ENCODE data around the gene TWF2. TPM values are rescaled to one million over a fixed set of nuclear protein-coding genes. Genes with fewer than 3 reads are reported as not detected.

TWF2 gene
- total RNA-seq, 5 donors from 2014 or later (not counting 1 experiment from before 2014, with no cell fraction given) = 49.8 to 99.9 (median 88.3) TPM

DNA sequence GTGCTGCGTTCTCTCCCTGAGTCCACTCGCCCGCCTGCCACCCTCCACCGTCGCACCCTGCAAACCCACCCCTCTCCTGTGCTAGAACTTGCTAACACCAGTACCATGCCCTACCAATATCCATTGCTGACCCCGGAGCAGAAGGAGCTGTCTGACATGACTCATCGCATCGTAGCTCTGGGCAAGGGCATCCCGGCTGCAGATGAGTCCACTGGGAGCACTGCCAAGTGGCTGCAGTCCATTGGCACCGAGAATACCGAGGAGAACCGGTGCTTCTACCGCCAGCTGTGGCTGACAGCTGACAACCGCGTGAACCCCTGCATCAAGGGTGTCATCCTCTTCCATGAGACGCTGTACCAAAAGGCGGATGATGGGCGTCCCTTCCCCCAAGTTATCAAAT, 45.9 kb downstream of the TWF2 start:
- DNase-seq (no peak), ATAC-seq (replicated peaks in 1 of 4) (no peak)
- ChIA-PET CTCF (no interaction called here), POLR2A (no interaction called here)
- Mint-ChIP-seq H3K36me3 (no peaks in the 10 kb centered on the region), H3K4me1 (peaks cover 8 to 16% (median 10%) of the 10 kb centered on the region in 3 donors), H3K27me3 (no peaks in the 10 kb centered on the region), H3K27ac (no peak overlapping the region), H3K4me3 (no peak overlapping the region), H3K9me3 (no peaks in the 10 kb centered on the region)
- H3K4me1 ChIP-seq (ENCODE audit: control insufficient read depth in 1 of 2, extremely low read depth in 1 of 2, insufficient read depth in 2 of 2, low read length in 2 of 2) = peaks cover 7 to 11% of the 10 kb centered on the region in 2 experiments
- 88% methylated on average over 10 of the region's 18 CpGs for WGBS (ENCODE audit: insufficient coverage)
- H3K36me3 ChIP-seq (ENCODE audit: control insufficient read depth in 2 of 2, extremely low read depth in 1 of 2, insufficient read depth in 1 of 2, low read length in 1 of 2) = no peaks in the 10 kb centered on the region
- H3K27ac ChIP-seq (ENCODE audit: low read length) = no peak overlapping the region
- H3K4me3 ChIP-seq (ENCODE audit: control insufficient read depth in 1 of 2, extremely low read depth in 1 of 2, low read length in 1 of 2) = no peak overlapping the region
- H3K9me3 ChIP-seq = no peaks in the 10 kb centered on the region
- no peaks in the 10 kb centered on the region for H3K27me3 ChIP-seq (replicated peaks in 1 of 2; ENCODE audit: control insufficient read depth in 2 of 2, extremely low read depth in 1 of 2, insufficient read depth in 2 of 2, low read length in 1 of 2)

DNA sequence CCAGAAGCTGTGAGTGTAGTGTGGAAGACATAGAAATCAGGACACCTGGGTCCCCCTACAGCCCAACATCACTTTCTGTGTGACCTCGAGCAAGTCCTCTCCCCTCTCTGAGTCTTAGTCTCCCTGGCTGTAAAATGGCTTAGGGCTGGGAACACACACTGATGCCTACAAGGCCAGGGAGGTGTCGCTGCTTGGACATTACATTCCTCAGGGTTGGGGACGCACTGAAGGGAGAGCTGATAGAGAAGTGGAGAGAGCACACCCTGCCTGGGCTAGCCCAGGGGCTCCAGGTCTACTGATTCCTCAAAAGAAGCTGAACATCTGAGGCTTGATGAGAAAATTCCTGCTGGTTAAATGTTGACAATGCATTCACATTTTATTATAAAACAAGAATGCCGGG, 47.3 kb downstream of the TWF2 start:
- Mint-ChIP-seq H3K4me1 (peaks cover 0 to 4% (median 2%) of the 10 kb centered on the region in 3 donors), H3K27me3 (no peaks in the 10 kb centered on the region), H3K36me3 (no peaks in the 10 kb centered on the region), H3K27ac (no peak overlapping the region), H3K4me3 (no peak overlapping the region), H3K9me3 (no peaks in the 10 kb centered on the region)
- no peaks in the 10 kb centered on the region for H3K36me3 ChIP-seq (ENCODE audit: control insufficient read depth in 2 of 2, extremely low read depth in 1 of 2, insufficient read depth in 1 of 2, low read length in 1 of 2)
- ChIA-PET POLR2A (no interaction called here), CTCF (no interaction called here)
- ATAC-seq (replicated peaks in 1 of 4) (no peak), DNase-seq (no peak)
- no peak overlapping the region for H3K4me3 ChIP-seq (ENCODE audit: control insufficient read depth in 1 of 2, extremely low read depth in 1 of 2, low read length in 1 of 2)
- WGBS (ENCODE audit: insufficient coverage) = 79% methylated on average over 2 of the region's 4 CpGs
- no peak overlapping the region for H3K27ac ChIP-seq (ENCODE audit: low read length)
- no peaks in the 10 kb centered on the region for H3K27me3 ChIP-seq (replicated peaks in 1 of 2; ENCODE audit: control insufficient read depth in 2 of 2, extremely low read depth in 1 of 2, insufficient read depth in 2 of 2, low read length in 1 of 2)
- H3K9me3 ChIP-seq = no peaks in the 10 kb centered on the region
- H3K4me1 ChIP-seq (ENCODE audit: control insufficient read depth in 1 of 2, extremely low read depth in 1 of 2, insufficient read depth in 2 of 2, low read length in 2 of 2) = no peaks in the 10 kb centered on the region

DNA sequence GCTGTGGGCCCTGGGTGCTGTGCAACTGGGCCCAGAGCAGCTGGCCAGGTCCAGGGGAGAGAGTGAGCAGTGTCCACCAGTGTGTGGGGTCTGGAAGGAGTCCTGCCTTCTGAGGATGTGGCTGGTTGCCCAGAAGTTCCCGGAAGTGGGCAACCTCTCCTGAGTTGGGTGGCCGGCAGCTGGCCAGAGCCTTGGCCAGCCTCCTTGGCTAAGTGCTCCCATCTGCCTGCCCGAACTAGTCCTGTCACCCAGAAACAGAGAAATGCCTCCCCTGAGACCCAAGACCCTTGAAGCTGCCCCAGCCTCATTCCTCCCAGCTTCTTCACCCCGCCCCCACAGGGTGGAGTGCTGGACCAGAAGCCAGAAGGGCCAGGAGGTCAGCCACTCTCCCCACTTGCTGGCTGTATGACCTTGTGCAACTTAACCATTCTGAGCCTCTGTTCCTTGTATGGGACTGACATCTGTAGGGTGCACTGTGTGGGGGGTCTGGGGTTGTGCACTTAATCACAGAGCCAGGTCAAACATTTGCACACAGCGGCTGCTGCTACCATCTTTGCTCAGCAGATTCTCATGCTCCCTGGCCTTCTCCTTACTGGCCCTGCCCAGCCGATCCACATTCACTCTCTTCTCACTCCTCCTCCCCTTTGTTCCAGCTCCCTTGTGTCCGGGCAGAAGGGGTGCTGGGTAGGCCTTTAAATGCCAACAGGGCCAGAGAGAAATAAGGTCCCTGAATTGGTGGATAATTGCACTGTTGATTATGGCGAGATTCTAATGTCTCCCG, 48.5 kb downstream of the TWF2 start:
- Histone ChIP-seq H3K4me3 (ENCODE audit: control insufficient read depth in 1 of 2, extremely low read depth in 1 of 2, low read length in 1 of 2) (no peak overlapping the region), H3K27me3 (replicated peaks in 1 of 2; ENCODE audit: control insufficient read depth in 2 of 2, extremely low read depth in 1 of 2, insufficient read depth in 2 of 2, low read length in 1 of 2) (no peaks in the 10 kb centered on the region), H3K27ac (ENCODE audit: low read length) (no peak overlapping the region), H3K9me3 (no peaks in the 10 kb centered on the region), H3K4me1 (ENCODE audit: control insufficient read depth in 1 of 2, extremely low read depth in 1 of 2, insufficient read depth in 2 of 2, low read length in 2 of 2) (no peaks in the 10 kb centered on the region), H3K36me3 (ENCODE audit: control insufficient read depth in 2 of 2, extremely low read depth in 1 of 2, insufficient read depth in 1 of 2, low read length in 1 of 2) (no peaks in the 10 kb centered on the region)
- H3K27me3 Mint-ChIP-seq = no peaks in the 10 kb centered on the region
- H3K27ac Mint-ChIP-seq = no peak overlapping the region
- no peaks in the 10 kb centered on the region for H3K4me1 Mint-ChIP-seq
- WGBS (ENCODE audit: insufficient coverage) = 100% methylated on average over 4 of the region's 9 CpGs
- ATAC-seq (replicated peaks in 1 of 4) (no peak), DNase-seq (no peak)
- CTCF ChIA-PET = no interaction called here
- H3K4me3 Mint-ChIP-seq = no peak overlapping the region
- no peaks in the 10 kb centered on the region for H3K9me3 Mint-ChIP-seq
- H3K36me3 Mint-ChIP-seq = no peaks in the 10 kb centered on the region
- POLR2A ChIA-PET = no interaction called here

DNA sequence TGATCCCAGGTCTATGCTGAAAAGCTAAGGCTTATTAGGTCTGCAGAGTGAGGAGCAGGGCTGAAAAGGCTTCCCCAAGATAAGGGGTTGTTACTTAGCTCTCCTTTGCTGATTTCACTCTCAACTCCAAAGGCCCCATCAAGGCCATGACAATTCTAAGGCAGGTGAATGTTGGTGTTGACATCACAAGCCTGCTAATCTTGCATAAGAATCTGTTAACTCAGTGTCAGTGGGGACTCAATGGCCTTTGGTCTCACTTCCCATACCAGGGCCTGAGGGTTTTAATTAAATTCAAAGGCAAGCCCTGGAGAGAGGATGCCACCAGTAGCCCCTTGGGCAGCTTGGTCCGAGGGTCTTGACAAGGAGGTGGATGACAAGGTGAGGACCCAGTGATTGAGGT, 50.4 kb downstream of the TWF2 start:
- H3K4me3 ChIP-seq (ENCODE audit: control insufficient read depth in 1 of 2, extremely low read depth in 1 of 2, low read length in 1 of 2) = no peak overlapping the region
- ChIA-PET CTCF (no interaction called here), POLR2A (no interaction called here)
- Mint-ChIP-seq H3K9me3 (no peaks in the 10 kb centered on the region), H3K4me1 (no peaks in the 10 kb centered on the region), H3K27me3 (no peaks in the 10 kb centered on the region), H3K36me3 (no peaks in the 10 kb centered on the region), H3K4me3 (no peak overlapping the region), H3K27ac (no peak overlapping the region)
- H3K27ac ChIP-seq (ENCODE audit: low read length) = no peak overlapping the region
- ATAC-seq (replicated peaks in 1 of 4) (no peak), DNase-seq (no peak)
- H3K4me1 ChIP-seq (ENCODE audit: control insufficient read depth in 1 of 2, extremely low read depth in 1 of 2, insufficient read depth in 2 of 2, low read length in 2 of 2) = no peaks in the 10 kb centered on the region
- no peaks in the 10 kb centered on the region for H3K27me3 ChIP-seq (replicated peaks in 1 of 2; ENCODE audit: control insufficient read depth in 2 of 2, extremely low read depth in 1 of 2, insufficient read depth in 2 of 2, low read length in 1 of 2)
- H3K36me3 ChIP-seq (ENCODE audit: control insufficient read depth in 2 of 2, extremely low read depth in 1 of 2, insufficient read depth in 1 of 2, low read length in 1 of 2) = no peaks in the 10 kb centered on the region
- no peaks in the 10 kb centered on the region for H3K9me3 ChIP-seq
- WGBS (ENCODE audit: insufficient coverage) = 100% methylated on average over 1 of the region's 1 CpG

DNA sequence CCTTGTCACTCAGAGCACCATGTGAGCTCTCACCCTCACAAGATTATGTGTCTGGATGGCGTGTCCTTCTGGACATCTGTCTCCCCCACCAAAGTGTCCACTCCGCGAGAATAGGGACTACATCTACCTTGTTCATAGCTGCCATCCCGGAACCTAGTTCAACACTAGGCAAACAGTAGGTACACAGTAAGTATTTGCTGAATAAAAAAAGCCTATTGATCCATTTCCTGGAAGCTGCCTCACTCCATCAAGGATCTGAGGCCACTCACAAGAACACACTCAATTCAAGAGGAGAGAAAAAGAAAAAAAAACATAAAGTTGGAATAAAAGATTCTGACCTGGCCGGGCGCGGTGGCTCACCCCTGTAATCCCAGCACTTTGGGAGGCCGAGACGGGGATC, 52.2 kb downstream of the TWF2 start:
- POLR2A ChIA-PET = no interaction called here
- DNase-seq (no peak), ATAC-seq (replicated peaks in 1 of 4) (no peak)
- H3K27me3 ChIP-seq (replicated peaks in 1 of 2; ENCODE audit: control insufficient read depth in 2 of 2, extremely low read depth in 1 of 2, insufficient read depth in 2 of 2, low read length in 1 of 2) = no peaks in the 10 kb centered on the region
- peaks cover 0 to 8% (median 5%) of the 10 kb centered on the region in 3 donors for H3K4me1 Mint-ChIP-seq
- H3K4me3 ChIP-seq (ENCODE audit: control insufficient read depth in 1 of 2, extremely low read depth in 1 of 2, low read length in 1 of 2) = no peak overlapping the region
- peaks cover 0 to 13% of the 10 kb centered on the region in 2 experiments for H3K4me1 ChIP-seq (ENCODE audit: control insufficient read depth in 1 of 2, extremely low read depth in 1 of 2, insufficient read depth in 2 of 2, low read length in 2 of 2)
- H3K27ac ChIP-seq (ENCODE audit: low read length) = no peak overlapping the region
- no peak overlapping the region for H3K4me3 Mint-ChIP-seq
- no peak overlapping the region for H3K27ac Mint-ChIP-seq
- 94% methylated on average over 8 of the region's 9 CpGs for WGBS (ENCODE audit: insufficient coverage)
- no peaks in the 10 kb centered on the region for H3K9me3 ChIP-seq
- H3K36me3 ChIP-seq (ENCODE audit: control insufficient read depth in 2 of 2, extremely low read depth in 1 of 2, insufficient read depth in 1 of 2, low read length in 1 of 2) = no peaks in the 10 kb centered on the region
- H3K9me3 Mint-ChIP-seq = no peaks in the 10 kb centered on the region
- no peaks in the 10 kb centered on the region for H3K27me3 Mint-ChIP-seq
- H3K36me3 Mint-ChIP-seq = no peaks in the 10 kb centered on the region
- CTCF ChIA-PET = no interaction called here

DNA sequence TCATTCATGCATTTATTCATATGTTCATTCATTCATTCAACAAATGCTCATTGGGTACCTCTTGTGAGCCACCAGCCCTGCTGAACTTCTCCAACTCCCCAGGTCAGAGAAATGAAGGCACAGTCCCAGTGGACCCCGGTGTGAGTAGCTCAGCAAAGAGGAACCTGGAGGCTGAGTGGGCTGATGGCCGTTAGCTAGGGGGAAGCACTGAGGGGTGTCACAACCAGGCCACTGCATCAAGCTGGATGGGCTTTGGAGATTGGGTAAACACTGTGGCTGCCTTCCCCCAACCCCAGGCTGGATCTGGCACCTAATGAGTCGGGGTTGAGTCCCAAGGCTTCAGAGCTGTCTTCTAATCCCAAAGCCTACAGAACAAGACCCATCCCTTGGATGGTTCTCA, 53.1 kb downstream of the TWF2 start:
- DNase-seq (no peak), ATAC-seq (replicated peaks in 1 of 4) (no peak)
- 83% methylated on average over 1 of the region's 3 CpGs for WGBS (ENCODE audit: insufficient coverage)
- Histone ChIP-seq H3K4me1 (ENCODE audit: control insufficient read depth in 1 of 2, extremely low read depth in 1 of 2, insufficient read depth in 2 of 2, low read length in 2 of 2) (peaks cover 0 to 17% of the 10 kb centered on the region in 2 experiments), H3K4me3 (ENCODE audit: control insufficient read depth in 1 of 2, extremely low read depth in 1 of 2, low read length in 1 of 2) (no peak overlapping the region), H3K27me3 (replicated peaks in 1 of 2; ENCODE audit: control insufficient read depth in 2 of 2, extremely low read depth in 1 of 2, insufficient read depth in 2 of 2, low read length in 1 of 2) (no peaks in the 10 kb centered on the region), H3K27ac (ENCODE audit: low read length) (no peak overlapping the region), H3K36me3 (ENCODE audit: control insufficient read depth in 2 of 2, extremely low read depth in 1 of 2, insufficient read depth in 1 of 2, low read length in 1 of 2) (no peaks in the 10 kb centered on the region), H3K9me3 (no peaks in the 10 kb centered on the region)
- peaks cover 0 to 11% (median 5%) of the 10 kb centered on the region in 3 donors for H3K4me1 Mint-ChIP-seq
- H3K27ac Mint-ChIP-seq = no peak overlapping the region
- ChIA-PET POLR2A (interaction anchor here in 1 of 2 donors (0.5 kb wide), 1 partner anchor 78 kb away, joined by 3 read pairs; no protein-coding TSS in a partner anchor), CTCF (no interaction called here)
- no peaks in the 10 kb centered on the region for H3K27me3 Mint-ChIP-seq
- no peaks in the 10 kb centered on the region for H3K36me3 Mint-ChIP-seq
- H3K4me3 Mint-ChIP-seq = no peak overlapping the region
- H3K9me3 Mint-ChIP-seq = no peaks in the 10 kb centered on the region
